MCF 10A (cell line): ENCODE results near the gene SLC6A18. TPM values are rescaled to one million over a fixed set of nuclear protein-coding genes. Genes with fewer than 3 reads are reported as not detected.

Experiments used
- BruUV-seq: library from RNA; stranded (reverse); fragments of 400-500 nt; replicated peaks from 2 replicates; lab custom pipeline; 2021; lab: Mats Ljungman, UMichigan
- CTCF ChIA-PET: fragments of 300-600 bp; sonication (Branson Sonifier 250); formaldehyde crosslinking; extraction: SDS; loops from one replicate; lab custom pipeline; 2021; ENCODE audit warnings: antibody characterized with exemption, inconsistent platforms; lab: Yijun Ruan, JAX
- POLR2A ChIA-PET: fragments of 300-600, 350-650 bp; sonication (Branson Sonifier 250); formaldehyde crosslinking; extraction: SDS; loops from one replicate; lab custom pipeline; 2020; ENCODE audit warnings: antibody characterized with exemption, inconsistent platforms; lab: Yijun Ruan, JAX
- DNase-seq: peaks from one replicate; pipeline ENCODE4 v3.0.0-alpha.2; 2018; ENCODE audit not compliant: unreplicated experiment
- H3K27ac Mint-ChIP-seq: one replicate; pipeline ENCODE4 v1.8.0; 2022; ENCODE audit warnings: mild to moderate bottlenecking, low read depth, mixed read lengths; ENCODE audit not compliant: unreplicated experiment
- H3K27me3 Mint-ChIP-seq: one replicate; pipeline ENCODE4 v1.8.0; 2022; ENCODE audit warnings: mixed read lengths; ENCODE audit not compliant: insufficient read depth, unreplicated experiment
- H3K36me3 Mint-ChIP-seq: one replicate; pipeline ENCODE4 v1.8.0; 2022; ENCODE audit warnings: mild to moderate bottlenecking, moderate library complexity, mixed read lengths; ENCODE audit not compliant: insufficient read depth, unreplicated experiment
- H3K4me1 Mint-ChIP-seq: one replicate; pipeline ENCODE4 v1.8.0; 2022; ENCODE audit warnings: mixed read lengths; ENCODE audit not compliant: insufficient read depth, unreplicated experiment
- H3K4me3 Mint-ChIP-seq: one replicate; pipeline ENCODE4 v1.8.0; 2022; ENCODE audit warnings: mild to moderate bottlenecking, moderate library complexity, mixed read lengths; ENCODE audit not compliant: unreplicated experiment
- H3K9me3 Mint-ChIP-seq: one replicate; pipeline ENCODE4 v1.8.0; 2022; ENCODE audit warnings: mixed read lengths; ENCODE audit not compliant: unreplicated experiment
- CTCF ChIP-seq: fragments of 200-600 bp; IDR thresholded peaks from one replicate; pipeline ENCODE4 v1.8.0; 2022; ENCODE audit warnings: antibody characterized with exemption, mild to moderate bottlenecking; ENCODE audit not compliant: unreplicated experiment
- intact Hi-C: fragments of 100-400 bp; cut with micrococcal nuclease; formaldehyde crosslinking; loops from 2 replicates; pipeline ENCODE4 v1.14.1; 2022
- total RNA-seq: library from RNA; stranded (reverse); gene quantifications from 2 replicates; pipeline ENCODE4 v1.2.3, GENCODE V29; 2022

The SLC6A18 gene
- total RNA-seq, 1 experiment from 2014 or later: not detected

- BruUV-seq: no TSS peak
- Mint-ChIP-seq H3K27ac (no peak overlapping the region), H3K4me1 (no peaks in the 10 kb centered on the region), H3K27me3 (peaks cover 16% of the 10 kb centered on the region), H3K4me3 (no peak overlapping the region), H3K9me3 (no peaks in the 10 kb centered on the region), H3K36me3 (no peaks in the 10 kb centered on the region)
- no peak for TF ChIP-seq CTCF
- ChIA-PET CTCF (interaction anchor here (1.0 to 3.3 kb wide), 4 partner anchors 9 to 21 kb away, joined by 3 to 17 read pairs (median 6); no protein-coding TSS in a partner anchor), POLR2A (no interaction called here)
- no peak for DNase-seq
- intact Hi-C loops: no loop called here
Observed at GRCh38 chr5:1183424-1184162, 41.6 kb upstream of the SLC6A18 start.

- no peak for TF ChIP-seq CTCF
- Mint-ChIP-seq H3K4me3 (no peak overlapping the region), H3K9me3 (no peaks in the 10 kb centered on the region), H3K4me1 (no peaks in the 10 kb centered on the region), H3K27ac (no peak overlapping the region), H3K27me3 (peaks cover 21% of the 10 kb centered on the region), H3K36me3 (no peaks in the 10 kb centered on the region)
- DNase-seq: no peak
- intact Hi-C loops: no loop called here
- no TSS peak for BruUV-seq
- POLR2A ChIA-PET: no interaction called here
- CTCF ChIA-PET: interaction anchor here (1.0 to 3.3 kb wide), 3 partner anchors 10 to 21 kb away, joined by 3 to 17 read pairs (median 6); no protein-coding TSS in a partner anchor
Observed at GRCh38 chr5:1184163-1184470, 41.1 kb upstream of the SLC6A18 start.

GRCh38 chr5:1184481-1184880 lies 40.7 kb upstream of the SLC6A18 start:
- H3K4me3 Mint-ChIP-seq: no peak overlapping the region
- intact Hi-C loops: no loop called here
- no peak for DNase-seq
- no peaks in the 10 kb centered on the region for H3K9me3 Mint-ChIP-seq
- POLR2A ChIA-PET: no interaction called here
- no peaks in the 10 kb centered on the region for H3K4me1 Mint-ChIP-seq
- H3K27me3 Mint-ChIP-seq: peaks cover 25% of the 10 kb centered on the region
- no peak for TF ChIP-seq CTCF
- no peak overlapping the region for H3K27ac Mint-ChIP-seq
- no TSS peak for BruUV-seq
- CTCF ChIA-PET: interaction anchor here (1.0 to 3.3 kb wide), 4 partner anchors 10 to 24 kb away, joined by 3 to 17 read pairs (median 5); no protein-coding TSS in a partner anchor
- H3K36me3 Mint-ChIP-seq: no peaks in the 10 kb centered on the region

- Mint-ChIP-seq H3K36me3 (no peaks in the 10 kb centered on the region), H3K9me3 (no peaks in the 10 kb centered on the region), H3K27me3 (peaks cover 31% of the 10 kb centered on the region), H3K4me3 (no peak overlapping the region), H3K27ac (no peak overlapping the region), H3K4me1 (no peaks in the 10 kb centered on the region)
- no TSS peak for BruUV-seq
- TF ChIP-seq CTCF: no peak
- intact Hi-C loops: no loop called here
- DNase-seq: no peak
- CTCF ChIA-PET: interaction anchor here (0.6 to 3.3 kb wide), 5 partner anchors 11 to 23 kb away, joined by 3 to 17 read pairs (median 4); no protein-coding TSS in a partner anchor
- POLR2A ChIA-PET: no interaction called here
Observed at GRCh38 chr5:1185038-1185627, 40.0 kb upstream of the SLC6A18 start.
